ENCODE data around the gene ECHDC3.
"Not testable (repeated sequence)": the region's sequence is repeated elsewhere in the genome, so short reads cannot be mapped to it uniquely, and the experiment has no call there.

ECHDC3 gene

GRCh38 chr10:11716686-11717085 lies 25.5 kb upstream of the ECHDC3 start:
- no peak for DNase-seq

DNA sequence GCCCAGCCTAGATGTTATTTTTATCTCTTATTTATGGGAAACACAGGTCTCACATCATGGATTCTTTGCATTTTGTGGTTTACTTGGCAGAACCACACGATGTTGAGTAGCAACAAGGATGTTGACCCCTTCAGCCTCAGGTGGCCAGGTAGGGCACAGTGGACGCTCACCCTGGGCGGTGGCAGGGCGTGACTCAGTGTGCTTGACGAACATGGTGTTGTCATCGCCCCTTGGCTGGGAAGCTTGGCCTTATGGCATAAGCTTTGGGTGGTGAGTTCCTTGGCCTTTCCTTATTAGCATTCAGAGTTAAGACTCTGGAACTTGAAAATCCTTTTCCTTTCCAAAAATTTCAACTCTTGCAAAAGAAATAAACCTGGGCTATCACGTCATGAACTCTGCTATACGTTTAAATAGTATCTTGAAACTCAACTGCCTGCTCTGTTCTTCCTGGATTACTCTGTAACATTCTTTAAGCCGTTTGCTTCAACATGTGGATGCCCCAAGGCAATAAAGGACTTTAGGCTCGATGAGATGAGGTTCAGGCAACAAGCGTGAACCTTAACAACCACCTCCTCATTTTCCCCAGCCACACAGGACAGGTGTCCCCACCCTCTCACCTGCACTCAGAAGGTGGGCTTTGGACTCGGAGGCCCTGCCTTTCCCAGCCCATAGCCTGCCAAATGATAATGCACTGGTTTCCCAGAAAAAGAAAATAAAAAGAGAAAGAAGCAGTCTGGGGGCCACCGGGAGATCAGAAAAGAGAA lies 22.5 kb upstream of the ECHDC3 start:
- no peak for DNase-seq

- DNase-seq: no peak
Observed at GRCh38 chr10:11720260-11720741, 21.9 kb upstream of the ECHDC3 start.

DNA sequence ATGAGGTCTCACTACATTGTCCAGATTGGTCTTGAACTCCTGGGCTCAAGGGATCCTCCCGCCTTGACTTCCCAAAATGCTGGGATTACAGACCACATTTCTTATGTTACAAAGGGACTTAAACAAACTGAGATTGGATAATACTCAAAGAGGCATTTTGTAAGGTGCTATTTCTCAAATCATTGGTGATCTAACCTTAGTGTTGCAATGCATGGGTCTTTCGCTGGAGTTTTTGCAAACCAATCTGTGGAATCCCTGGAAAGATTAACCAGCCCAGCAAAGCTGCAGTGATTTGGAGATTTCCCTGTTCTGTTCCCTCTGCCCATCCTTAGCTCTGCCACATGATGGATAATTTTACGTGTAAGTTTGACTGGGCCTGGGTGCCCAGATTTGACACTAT lies 20.4 kb upstream of the ECHDC3 start:
- DNase-seq: no peak

DNA sequence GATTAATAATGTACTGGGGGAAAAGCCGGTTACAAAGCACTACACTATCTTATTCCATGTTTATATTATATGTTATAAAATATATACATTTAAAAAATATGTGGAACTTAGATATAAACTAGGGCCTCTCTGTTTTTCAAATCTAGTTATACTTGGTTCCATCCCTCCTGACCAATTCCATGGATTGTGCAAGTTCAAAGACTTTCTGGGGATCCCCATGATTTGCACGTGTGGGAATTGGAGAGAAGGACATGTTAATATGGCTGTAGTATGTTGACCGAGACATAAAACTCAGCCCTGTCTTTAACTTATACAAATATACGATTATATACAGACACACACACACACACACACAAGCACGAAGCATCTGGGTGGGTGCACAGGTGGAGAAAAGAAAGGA lies 18.8 kb upstream of the ECHDC3 start:
- no peak for DNase-seq

GRCh38 chr10:11724938-11725776 lies 17.0 kb upstream of the ECHDC3 start:
- no peak for DNase-seq

GRCh38 chr10:11725912-11726311 lies 16.3 kb upstream of the ECHDC3 start:
- DNase-seq: no peak

- no peak for DNase-seq
Observed at GRCh38 chr10:11727563-11727962, 14.6 kb upstream of the ECHDC3 start.

GRCh38 chr10:11728353-11728752 lies 13.8 kb upstream of the ECHDC3 start:
- no peak for DNase-seq

- DNase-seq: no peak
Observed at GRCh38 chr10:11729790-11730315, 12.3 kb upstream of the ECHDC3 start.

GRCh38 chr10:11730779-11731178 lies 11.4 kb upstream of the ECHDC3 start:
- DNase-seq: no peak

- DNase-seq: not testable (repeated sequence)
Observed at GRCh38 chr10:11736767-11737166, 5.4 kb upstream of the ECHDC3 start.

DNA sequence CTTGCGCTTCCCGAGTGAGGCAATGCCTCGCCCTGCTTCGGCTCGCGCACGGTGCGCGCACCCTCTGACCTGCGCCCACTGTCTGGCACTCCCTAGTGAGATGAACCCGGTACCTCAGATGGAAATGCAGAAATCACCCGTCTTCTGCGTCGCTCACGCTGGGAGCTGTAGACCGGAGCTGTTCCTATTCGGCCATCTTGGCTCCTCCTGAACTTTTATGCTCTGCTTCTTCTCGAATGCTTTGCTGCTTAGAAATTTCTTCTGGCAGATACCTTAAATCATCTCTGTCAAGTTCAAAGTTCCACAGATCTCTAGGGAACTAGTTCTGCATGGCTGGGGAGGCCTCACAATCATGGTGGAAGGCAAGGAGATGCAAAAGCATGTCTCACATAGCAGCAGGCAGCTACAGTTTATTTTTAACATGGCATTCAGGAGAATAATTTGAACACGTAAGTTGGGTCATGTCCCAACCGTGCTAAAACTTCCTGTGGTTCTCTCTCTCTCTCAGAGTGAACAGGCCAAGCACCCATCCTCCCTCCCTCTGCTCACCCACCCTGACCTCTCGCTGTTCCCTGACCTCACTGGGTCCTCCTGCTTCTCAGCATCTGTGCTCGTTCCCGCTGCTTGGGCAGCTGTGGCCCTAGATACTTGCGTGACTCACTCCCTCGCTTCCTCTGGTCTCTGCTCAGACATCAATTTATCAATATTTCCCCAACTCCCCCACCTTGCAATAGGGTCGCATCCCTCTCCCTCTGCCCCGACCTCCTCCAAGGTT lies 4.7 kb upstream of the ECHDC3 start:
- DNase-seq: not testable (repeated sequence)

GRCh38 chr10:11740907-11741306 lies 1.3 kb upstream of the ECHDC3 start:
- no peak for DNase-seq

- DNase-seq: no peak
Observed at GRCh38 chr10:11741608-11742007, 574 bp upstream of the ECHDC3 start.

GRCh38 chr10:11742779-11743298 lies 657 bp downstream of the ECHDC3 start:
- DNase-seq: no peak

DNA sequence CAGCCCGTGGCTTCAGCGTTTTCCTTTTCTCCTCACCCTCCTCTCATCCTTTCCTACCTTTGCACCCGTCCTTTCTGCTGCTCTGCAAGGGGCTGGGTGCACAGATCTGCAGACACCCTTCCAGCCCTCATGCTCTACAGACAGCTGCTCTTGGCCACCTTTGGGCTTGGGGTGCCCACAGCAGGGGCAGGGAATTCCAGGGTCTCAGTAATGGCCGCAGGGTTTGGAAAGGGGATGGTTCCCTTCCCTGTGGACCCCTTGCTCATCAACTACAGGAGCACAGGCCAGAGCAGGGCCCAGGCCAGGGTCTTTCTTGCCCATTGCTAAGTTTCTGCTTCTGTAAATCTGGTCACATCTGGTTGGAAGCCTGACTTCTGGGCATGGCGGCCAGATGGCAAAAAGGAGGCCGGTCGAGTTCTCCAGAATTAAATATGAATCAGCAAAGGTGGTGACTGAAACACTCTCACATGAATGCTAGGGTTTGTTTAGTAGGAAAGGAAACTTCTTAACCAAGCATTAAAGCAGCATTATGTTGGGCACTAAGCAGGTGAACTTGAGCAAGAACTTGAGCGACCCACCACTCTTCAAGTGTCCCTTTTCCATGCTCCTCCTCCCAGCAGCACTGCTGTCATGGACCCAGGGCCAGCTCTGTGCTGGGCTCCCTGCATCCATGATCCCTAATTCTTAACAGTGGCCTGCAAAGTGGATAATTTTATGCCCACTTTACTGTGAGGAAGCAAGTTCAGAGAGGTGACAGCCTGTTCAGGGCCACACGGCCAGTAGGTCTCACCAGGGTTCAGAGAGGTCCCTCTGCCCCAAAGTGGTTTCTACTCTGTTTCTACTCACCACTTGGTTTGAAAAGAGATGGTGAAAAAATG lies 1.5 kb downstream of the ECHDC3 start:
- no peak for DNase-seq

GRCh38 chr10:11745045-11745444 lies 2.9 kb downstream of the ECHDC3 start:
- no peak for DNase-seq

DNA sequence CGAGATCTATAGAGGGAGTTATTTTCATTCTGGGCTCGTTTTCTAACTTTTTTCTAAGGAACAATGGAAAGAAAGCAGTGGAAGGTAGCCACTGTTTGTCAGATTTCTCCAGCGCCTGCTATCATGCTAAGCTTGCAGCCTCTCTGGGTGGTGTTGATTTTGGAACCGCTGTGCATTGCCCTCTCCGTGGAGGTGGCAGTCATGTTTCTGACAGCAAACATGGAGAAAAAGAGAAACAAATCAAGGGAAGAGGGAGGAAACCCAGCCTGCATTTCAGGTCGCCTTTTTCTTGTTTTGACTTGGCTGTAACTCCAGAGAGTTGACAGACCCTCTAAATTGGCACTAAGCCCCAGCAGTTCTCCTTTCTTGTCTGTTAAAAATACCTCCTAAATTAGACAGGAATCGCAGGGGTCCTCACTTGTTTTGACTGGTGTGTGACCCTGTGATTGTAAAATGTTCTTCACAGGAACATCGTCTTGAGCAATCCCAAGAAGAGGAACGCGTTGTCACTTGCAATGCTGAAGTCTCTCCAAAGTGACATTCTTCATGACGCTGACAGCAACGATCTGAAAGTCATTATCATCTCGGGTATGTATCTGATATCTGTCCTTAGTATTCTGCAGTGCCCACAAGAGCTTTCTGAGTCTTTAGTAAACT lies 4.8 kb downstream of the ECHDC3 start:
- DNase-seq: no peak

DNA sequence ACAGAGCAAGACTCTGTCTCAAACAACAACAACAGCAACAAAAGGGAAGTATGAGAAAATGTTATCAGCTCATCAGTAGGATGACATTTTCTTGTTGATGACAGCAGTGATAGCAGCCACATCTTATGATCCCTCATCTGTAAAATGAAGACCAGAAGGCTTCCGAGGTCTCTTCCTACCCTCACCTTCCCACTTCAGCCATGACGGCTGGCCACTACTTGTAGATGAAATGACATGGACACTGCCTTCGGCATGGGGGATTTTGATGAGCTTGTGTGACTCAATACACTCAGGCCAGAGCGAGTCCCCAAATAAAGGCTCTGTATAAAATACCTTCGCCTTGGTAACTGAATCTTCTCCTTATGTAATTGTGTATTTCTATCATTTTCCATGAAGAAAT lies 6.7 kb downstream of the ECHDC3 start:
- DNase-seq: no peak

- DNase-seq: no peak
Observed at GRCh38 chr10:11750420-11750819, 8.2 kb downstream of the ECHDC3 start.
